VCaP (cell line): ENCODE measurements around the gene PCDHGB3.
A peak's percentile ranks its signal among the peaks of the same experiment; 100 is the strongest.
"Not testable (repeated sequence)": the region's sequence is repeated elsewhere in the genome, so short reads cannot be mapped to it uniquely, and the experiment has no call there.

Experiments
- H3K27ac ChIP-seq: fragments of 450-650 bp; 2 replicates; pipeline ENCODE4 v1.5.1; 2017
- TF ChIP-seq, protein P1 (sequence below): fragments of 450-650 bp; conservative IDR thresholded peaks from 2 replicates; pipeline ENCODE4 v1.5.1; 2017; ENCODE audit warnings: mild to moderate bottlenecking, moderate library complexity

The PCDHGB3 gene

DNA sequence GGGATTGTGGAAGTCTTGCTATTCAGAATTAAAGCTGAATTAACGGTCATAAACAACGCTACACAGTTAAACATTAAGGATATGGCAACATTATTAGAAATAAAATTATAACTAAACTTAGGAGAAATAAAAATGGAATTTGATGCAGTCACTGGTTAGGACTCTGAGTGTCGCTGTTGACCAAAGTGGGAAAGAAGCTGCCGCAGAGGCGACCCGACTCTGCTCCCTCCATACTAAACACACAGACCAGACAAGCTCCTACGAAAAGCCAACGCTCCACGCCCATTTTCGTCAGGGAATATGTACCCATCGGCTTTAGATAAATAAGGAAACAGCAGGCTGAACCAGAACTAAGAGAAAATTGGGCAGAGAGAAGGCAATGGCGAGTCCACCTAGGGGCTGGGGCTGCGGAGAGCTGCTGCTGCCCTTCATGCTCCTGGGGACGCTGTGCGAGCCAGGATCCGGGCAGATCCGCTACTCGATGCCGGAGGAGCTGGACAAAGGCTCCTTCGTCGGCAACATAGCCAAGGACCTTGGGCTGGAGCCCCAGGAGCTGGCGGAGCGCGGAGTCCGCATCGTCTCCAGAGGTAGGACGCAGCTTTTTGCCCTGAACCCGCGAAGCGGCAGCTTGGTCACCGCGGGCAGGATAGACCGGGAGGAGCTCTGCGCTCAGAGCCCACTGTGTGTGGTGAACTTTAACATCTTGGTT, 5.9 kb upstream of the PCDHGB3 start, which contains the start of gene PCDHGA5:
Gene PCDHGA5 (plus strand): TSS at position 211 of the 709 bp plus-strand sequence. CDS start 169 bp downstream, at position 380.
- TF ChIP-seq, protein P1, sequence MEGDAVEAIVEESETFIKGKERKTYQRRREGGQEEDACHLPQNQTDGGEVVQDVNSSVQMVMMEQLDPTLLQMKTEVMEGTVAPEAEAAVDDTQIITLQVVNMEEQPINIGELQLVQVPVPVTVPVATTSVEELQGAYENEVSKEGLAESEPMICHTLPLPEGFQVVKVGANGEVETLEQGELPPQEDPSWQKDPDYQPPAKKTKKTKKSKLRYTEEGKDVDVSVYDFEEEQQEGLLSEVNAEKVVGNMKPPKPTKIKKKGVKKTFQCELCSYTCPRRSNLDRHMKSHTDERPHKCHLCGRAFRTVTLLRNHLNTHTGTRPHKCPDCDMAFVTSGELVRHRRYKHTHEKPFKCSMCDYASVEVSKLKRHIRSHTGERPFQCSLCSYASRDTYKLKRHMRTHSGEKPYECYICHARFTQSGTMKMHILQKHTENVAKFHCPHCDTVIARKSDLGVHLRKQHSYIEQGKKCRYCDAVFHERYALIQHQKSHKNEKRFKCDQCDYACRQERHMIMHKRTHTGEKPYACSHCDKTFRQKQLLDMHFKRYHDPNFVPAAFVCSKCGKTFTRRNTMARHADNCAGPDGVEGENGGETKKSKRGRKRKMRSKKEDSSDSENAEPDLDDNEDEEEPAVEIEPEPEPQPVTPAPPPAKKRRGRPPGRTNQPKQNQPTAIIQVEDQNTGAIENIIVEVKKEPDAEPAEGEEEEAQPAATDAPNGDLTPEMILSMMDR: no peak
- peak within 1 kb of the TSS; percentile 34 for H3K27ac ChIP-seq

DNA sequence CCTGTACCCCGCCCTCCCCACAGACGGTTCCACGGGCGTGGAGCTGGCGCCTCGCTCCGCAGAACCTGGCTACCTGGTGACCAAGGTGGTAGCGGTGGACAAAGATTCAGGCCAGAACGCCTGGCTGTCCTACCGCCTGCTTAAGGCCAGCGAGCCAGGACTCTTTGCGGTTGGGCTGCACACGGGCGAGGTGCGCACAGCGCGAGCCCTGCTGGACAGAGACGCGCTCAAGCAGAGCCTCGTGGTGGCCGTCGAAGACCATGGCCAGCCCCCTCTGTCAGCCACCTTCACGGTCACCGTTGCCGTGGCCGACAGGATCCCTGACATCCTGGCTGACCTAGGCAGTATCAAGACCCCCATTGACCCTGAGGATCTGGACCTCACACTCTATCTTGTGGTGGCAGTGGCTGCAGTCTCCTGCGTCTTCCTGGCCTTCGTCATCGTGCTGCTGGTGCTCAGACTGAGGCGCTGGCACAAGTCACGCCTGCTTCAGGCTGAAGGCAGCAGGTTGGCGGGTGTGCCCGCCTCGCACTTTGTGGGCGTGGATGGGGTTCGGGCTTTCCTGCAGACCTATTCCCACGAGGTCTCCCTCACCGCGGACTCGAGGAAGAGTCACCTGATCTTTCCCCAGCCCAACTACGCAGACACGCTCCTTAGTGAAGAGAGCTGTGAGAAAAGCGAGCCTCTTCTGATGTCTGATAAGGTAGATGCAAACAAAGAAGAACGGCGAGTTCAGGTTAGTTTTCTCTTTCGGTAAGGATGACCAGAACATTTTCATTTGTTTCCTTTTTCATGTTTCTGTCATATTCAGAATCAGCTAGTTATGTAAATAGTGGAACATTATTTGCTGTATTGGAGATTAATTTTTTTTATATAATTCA, 3.8 kb upstream of the PCDHGB3 start:
- H3K27ac ChIP-seq: peak overlapping the region; percentile 67
- TF ChIP-seq, protein P1: no peak

DNA sequence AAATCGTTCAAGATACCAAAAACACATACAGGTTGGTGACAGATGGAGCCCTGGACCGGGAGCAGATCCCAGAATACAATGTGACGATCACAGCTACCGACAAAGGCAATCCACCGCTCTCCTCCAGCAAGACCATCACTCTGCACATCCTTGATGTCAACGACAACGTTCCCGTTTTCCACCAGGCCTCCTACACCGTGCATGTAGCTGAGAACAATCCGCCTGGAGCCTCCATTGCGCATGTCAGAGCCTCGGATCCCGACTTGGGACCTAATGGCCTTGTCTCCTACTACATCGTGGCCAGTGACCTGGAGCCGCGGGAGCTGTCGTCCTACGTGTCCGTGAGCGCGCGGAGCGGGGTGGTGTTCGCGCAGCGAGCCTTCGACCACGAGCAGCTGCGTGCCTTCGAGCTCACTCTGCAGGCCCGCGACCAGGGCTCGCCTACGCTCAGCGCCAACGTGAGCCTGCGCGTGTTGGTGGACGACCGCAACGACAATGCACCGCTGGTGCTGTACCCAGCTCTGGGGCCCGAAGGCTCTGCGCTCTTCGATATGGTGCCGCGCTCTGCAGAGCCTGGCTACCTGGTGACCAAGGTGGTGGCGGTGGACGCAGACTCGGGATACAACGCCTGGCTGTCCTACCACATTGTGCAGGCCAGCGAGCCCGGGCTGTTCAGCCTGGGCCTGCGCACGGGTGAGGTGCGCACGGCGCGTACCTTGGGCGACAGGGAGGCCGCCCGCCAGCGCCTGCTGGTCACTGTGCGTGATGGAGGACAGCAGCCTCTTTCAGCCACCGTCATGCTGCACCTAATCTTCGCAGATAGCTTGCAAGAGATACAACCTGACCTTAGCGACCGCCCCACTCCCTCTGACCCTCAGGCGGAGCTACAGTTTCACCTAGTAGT, 1.8 kb downstream of the PCDHGB3 start:
- H3K27ac ChIP-seq: no peak overlapping the region
- TF ChIP-seq, protein P1: no peak

DNA sequence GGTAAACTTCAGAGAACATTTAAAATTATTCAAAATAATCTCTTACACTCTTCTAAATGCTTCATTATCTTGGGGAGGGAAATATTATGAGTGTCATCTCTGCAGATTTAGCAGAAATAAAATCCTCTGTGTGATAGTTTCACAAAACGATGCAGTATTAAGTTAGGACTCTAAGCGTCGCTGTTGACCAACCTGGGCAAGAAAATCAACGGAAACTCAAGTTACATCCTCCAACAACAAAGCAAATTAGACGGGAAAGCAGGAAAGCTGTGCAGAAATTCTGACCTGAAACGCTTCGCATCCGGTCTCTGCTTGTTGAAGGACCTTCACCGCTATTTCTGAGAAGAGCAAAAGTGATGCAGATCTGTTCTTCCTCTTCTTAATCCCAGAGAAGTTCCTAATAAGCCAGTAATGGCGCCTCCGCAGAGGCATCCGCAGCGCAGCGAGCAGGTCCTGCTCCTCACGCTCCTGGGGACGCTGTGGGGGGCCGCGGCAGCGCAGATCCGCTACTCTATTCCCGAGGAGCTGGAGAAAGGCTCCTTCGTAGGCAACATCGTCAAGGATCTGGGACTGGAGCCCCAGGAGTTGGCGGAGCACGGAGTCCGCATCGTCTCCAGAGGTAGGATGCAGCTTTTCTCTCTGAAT, 3.8 kb downstream of the PCDHGB3 start, which contains the start of gene PCDHGA6:
Gene PCDHGA6 (plus strand): TSS at position 219 of the 645 bp plus-strand sequence. CDS start 193 bp downstream, at position 412.
- H3K27ac ChIP-seq: no peak within 1 kb of the TSS
- TF ChIP-seq, protein P1: no peak

DNA sequence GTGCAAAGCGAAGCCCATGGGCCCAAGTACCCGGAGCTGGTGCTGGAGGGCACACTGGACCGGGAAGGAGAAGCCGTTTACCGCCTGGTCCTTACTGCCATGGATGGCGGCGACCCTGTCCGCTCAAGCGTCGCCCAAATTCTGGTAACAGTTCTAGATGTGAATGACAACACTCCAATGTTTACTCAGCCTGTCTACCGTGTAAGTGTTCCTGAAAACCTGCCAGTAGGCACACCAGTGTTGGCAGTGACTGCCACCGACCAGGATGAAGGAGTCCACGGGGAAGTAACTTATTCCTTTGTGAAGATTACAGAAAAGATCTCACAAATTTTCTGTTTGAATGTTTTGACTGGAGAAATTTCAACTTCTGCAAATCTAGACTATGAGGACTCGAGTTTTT, 4.6 kb downstream of the PCDHGB3 start:
- no peak overlapping the region for H3K27ac ChIP-seq
- TF ChIP-seq, protein P1: no peak

DNA sequence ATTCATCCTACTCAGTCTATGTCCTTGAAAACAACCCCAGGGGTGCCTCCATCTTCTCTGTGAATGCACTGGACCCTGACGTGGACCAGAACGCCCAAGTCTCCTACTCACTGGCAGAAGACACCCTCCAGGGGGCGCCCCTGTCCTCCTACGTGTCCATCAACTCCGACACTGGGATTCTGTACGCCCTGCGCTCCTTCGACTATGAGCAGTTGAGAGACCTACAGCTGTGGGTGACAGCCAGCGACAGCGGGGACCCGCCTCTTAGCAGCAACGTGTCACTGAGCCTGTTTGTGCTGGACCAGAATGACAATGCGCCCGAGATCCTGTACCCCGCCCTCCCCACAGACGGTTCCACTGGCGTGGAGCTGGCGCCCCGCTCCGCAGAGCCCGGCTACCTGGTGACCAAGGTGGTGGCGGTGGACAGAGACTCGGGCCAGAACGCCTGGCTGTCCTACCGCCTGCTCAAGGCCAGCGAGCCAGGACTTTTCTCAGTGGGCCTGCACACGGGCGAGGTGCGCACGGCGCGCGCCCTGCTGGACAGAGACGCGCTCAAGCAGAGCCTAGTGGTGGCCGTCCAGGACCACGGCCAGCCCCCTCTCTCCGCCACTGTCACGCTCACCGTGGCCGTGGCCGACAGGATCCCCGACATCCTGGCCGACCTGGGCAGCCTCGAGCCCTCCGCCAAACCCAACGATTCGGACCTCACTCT, 5.6 kb downstream of the PCDHGB3 start:
- H3K27ac ChIP-seq: not testable (repeated sequence)
